ENCODE results near the gene PROSER1. TPM values are rescaled to one million over a fixed set of nuclear protein-coding genes. Genes with fewer than 3 reads are reported as not detected.

PROSER1 gene
- total RNA-seq, 8 experiments from 2014 or later = 6.3 to 43.2 (median 14.1) TPM

DNA sequence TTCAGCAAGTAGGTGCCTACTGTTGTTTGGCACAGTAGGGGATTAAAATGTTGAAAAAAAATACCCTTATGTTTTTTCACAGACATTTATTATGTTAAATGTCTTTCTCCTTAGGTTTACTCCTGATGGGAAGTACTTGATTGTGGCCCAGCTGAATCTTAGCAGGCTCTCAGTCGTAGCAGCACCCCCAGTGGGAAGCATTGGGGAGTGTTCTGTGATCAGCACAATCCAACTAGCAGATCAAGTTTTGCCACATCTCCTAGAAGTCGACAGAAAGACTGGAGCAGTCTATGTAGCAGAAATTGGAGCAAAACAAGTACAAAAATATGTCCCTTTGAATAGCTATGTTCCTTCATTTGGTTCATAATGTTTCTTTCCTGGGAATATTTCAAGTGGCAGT is 9.7 kb upstream of the PROSER1 start:
- Histone ChIP-seq H3K4me1 (replicated peaks in 1 of 2) (peaks cover 0 to 2% of the 10 kb centered on the region in 2 donors), H3K4me3 (no peak overlapping the region), H3K27ac (no peak overlapping the region)
- peak in 1 of 8 experiments; percentile 18 for ATAC-seq (replicated peaks in 6 of 8)
- in situ Hi-C loops (cut with MboI; ENCODE audit: low pct_unique_long_range_greater_than_20kb in 2 of 9, low sequenced_read_pairs in 9 of 9, unreplicated experiment in 9 of 9) = loop anchor here in 3 of 9 experiments (10.0 to 25.0 kb wide), 2 partner anchors 565 to 567 kb away; partner anchors contain the start of gene LHFPL6 (in 2 of the 3)
- WGBS, 10 experiments = 0 to 40% (median 25%) methylated on average over 1 to 2 of the region's 2 CpGs; no CpG with 5 or more reads in 3 of the 10 experiments

GRCh38 chr13:39044536-39044935 is 6.6 kb upstream of the PROSER1 start:
- Histone ChIP-seq H3K27ac (no peak overlapping the region), H3K4me1 (replicated peaks in 1 of 2) (peaks cover 2 to 4% of the 10 kb centered on the region in 2 donors), H3K4me3 (no peak overlapping the region)
- WGBS, 10 experiments = 87 to 100% (median 99%) methylated on average over 1 to 3 of the region's 3 CpGs
- in situ Hi-C loops (cut with MboI; ENCODE audit: low pct_unique_long_range_greater_than_20kb in 2 of 9, low sequenced_read_pairs in 9 of 9, unreplicated experiment in 9 of 9) = loop anchor here in 3 of 9 experiments (10.0 to 25.0 kb wide), 2 partner anchors 568 to 570 kb away; partner anchors contain the start of gene LHFPL6 (in 2 of the 3)
- ATAC-seq (replicated peaks in 6 of 8) = no peak

- 0 to 90% (median 73%) methylated on average over 1 of the region's 1 CpG; no CpG with 5 or more reads in 4 of the 10 experiments for WGBS, 10 experiments
- ATAC-seq (replicated peaks in 6 of 8) = no peak
- in situ Hi-C loops (cut with MboI; ENCODE audit: low pct_unique_long_range_greater_than_20kb in 2 of 9, low sequenced_read_pairs in 9 of 9, unreplicated experiment in 9 of 9) = loop anchor here in 3 of 9 experiments (10.0 to 25.0 kb wide), 2 partner anchors 572 to 575 kb away; partner anchors contain the start of gene LHFPL6 (in 2 of the 3)
- Histone ChIP-seq H3K27ac (no peak overlapping the region), H3K4me1 (replicated peaks in 1 of 2) (peaks cover 9 to 16% of the 10 kb centered on the region in 2 donors), H3K4me3 (no peak overlapping the region)
Observed at GRCh38 chr13:39040206-39040605, 2.3 kb upstream of the PROSER1 start.

DNA sequence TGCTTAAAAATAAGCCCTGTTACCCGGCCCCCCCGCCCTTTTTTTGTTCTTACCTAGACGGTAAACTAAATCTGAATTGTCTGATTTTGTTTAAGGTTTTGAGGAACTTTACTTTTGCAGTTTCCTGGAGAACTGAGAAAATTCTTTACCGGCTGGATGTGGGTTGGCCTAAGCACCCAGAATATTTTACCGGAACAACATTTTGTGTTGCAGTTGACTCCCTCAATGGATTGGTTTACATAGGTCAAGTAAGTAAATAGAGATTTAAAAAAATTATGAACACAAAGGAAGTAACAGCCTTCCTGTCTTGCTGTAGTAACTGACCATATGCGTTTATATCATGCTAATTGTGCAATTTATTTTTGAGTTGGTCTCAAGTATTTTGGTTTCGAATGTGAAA is 1.2 kb upstream of the PROSER1 start:
- no peak for ATAC-seq (replicated peaks in 6 of 8)
- peaks cover 20 to 28% of the 10 kb centered on the region in 2 donors for H3K4me1 ChIP-seq (replicated peaks in 1 of 2)
- H3K27ac ChIP-seq = peak overlapping the region in 1 of 2 donors; percentile 99
- in situ Hi-C loops (cut with MboI; ENCODE audit: low pct_unique_long_range_greater_than_20kb in 2 of 9, low sequenced_read_pairs in 9 of 9, unreplicated experiment in 9 of 9) = loop anchor here in 2 of 9 experiments (25.0 kb wide), 1 partner anchor 573 kb away; the partner anchor contains the start of gene LHFPL6 (in 2 of the 2)
- WGBS, 10 experiments = 14 to 83% (median 41%) methylated on average over 1 to 6 of the region's 7 CpGs
- H3K4me3 ChIP-seq = peak overlapping the region; percentile 48 to 94 (median 57)

GRCh38 chr13:39038569-39039030 is 711 bp upstream of the PROSER1 start:
- ATAC-seq (replicated peaks in 6 of 8) = peak; percentile 3 to 18 (median 8)
- Histone ChIP-seq H3K4me1 (replicated peaks in 1 of 2) (peaks cover 20 to 28% of the 10 kb centered on the region in 2 donors), H3K27ac (peak overlapping the region; percentile 98 to 99), H3K4me3 (peak overlapping the region; percentile 48 to 94 (median 57))
- in situ Hi-C loops (cut with MboI; ENCODE audit: low pct_unique_long_range_greater_than_20kb in 2 of 9, low sequenced_read_pairs in 9 of 9, unreplicated experiment in 9 of 9) = loop anchor here in 2 of 9 experiments (25.0 kb wide), 1 partner anchor 574 kb away; the partner anchor contains the start of gene LHFPL6 (in 2 of the 2)
- 0 to 10% (median 0%) methylated on average over 2 to 7 of the region's 15 CpGs; no CpG with 5 or more reads in 3 of the 10 experiments for WGBS, 10 experiments

GRCh38 chr13:39037410-39037879 is 444 bp downstream of the PROSER1 start:
- 0 to 6% (median 0%) methylated on average over 1 to 11 of the region's 39 CpGs; no CpG with 5 or more reads in 3 of the 10 experiments for WGBS, 10 experiments
- H3K4me3 ChIP-seq = peak overlapping the region; percentile 48 to 94 (median 57)
- in situ Hi-C loops (cut with MboI; ENCODE audit: low pct_unique_long_range_greater_than_20kb in 2 of 9, low sequenced_read_pairs in 9 of 9, unreplicated experiment in 9 of 9) = loop anchor here in 2 of 9 experiments (25.0 kb wide), 1 partner anchor 575 kb away; the partner anchor contains the start of gene LHFPL6 (in 2 of the 2)
- peak in 3 of 8 experiments; percentile 1 to 16 (median 1) for ATAC-seq (replicated peaks in 6 of 8)
- peak overlapping the region; percentile 98 to 99 for H3K27ac ChIP-seq
- H3K4me1 ChIP-seq (replicated peaks in 1 of 2) = peaks cover 20 to 28% of the 10 kb centered on the region in 2 donors

DNA sequence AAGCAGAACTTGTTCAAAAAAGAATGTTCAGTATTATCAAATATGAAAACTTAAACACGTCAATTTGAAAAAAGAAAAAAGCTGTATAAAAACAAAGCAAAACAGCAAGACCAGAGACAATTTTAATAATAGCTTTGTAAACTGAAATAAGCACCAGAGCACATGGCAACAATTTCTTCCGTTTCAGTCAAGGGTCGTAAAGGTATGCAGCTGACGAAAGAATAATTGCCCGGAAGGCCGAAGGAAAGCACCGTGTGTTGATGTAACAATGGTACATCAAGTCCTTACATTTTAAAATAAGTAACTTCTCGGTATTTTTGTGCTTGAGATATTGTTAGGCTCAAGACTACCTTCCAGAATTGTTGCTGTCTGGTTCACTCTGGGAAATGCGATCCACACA is 1.7 kb downstream of the PROSER1 start:
- 0 to 6% (median 0%) methylated on average over 2 to 9 of the region's 9 CpGs for WGBS, 10 experiments
- Histone ChIP-seq H3K27ac (no peak overlapping the region), H3K4me3 (peak overlapping the region; percentile 48 to 94 (median 57)), H3K4me1 (replicated peaks in 1 of 2) (peaks cover 20 to 28% of the 10 kb centered on the region in 2 donors)
- ATAC-seq (replicated peaks in 6 of 8) = no peak
- in situ Hi-C loops (cut with MboI; ENCODE audit: low pct_unique_long_range_greater_than_20kb in 2 of 9, low sequenced_read_pairs in 9 of 9, unreplicated experiment in 9 of 9) = loop anchor here in 2 of 9 experiments (25.0 kb wide), 1 partner anchor 576 kb away; the partner anchor contains the start of gene LHFPL6 (in 2 of the 2)

GRCh38 chr13:39035799-39036198 is 2.1 kb downstream of the PROSER1 start:
- no peak for ATAC-seq (replicated peaks in 6 of 8)
- Histone ChIP-seq H3K4me1 (replicated peaks in 1 of 2) (peaks cover 20 to 28% of the 10 kb centered on the region in 2 donors), H3K4me3 (peak overlapping the region; percentile 48 to 94 (median 57)), H3K27ac (no peak overlapping the region)
- 0 to 40% (median 2%) methylated on average over 1 to 2 of the region's 2 CpGs for WGBS, 10 experiments
- in situ Hi-C loops (cut with MboI; ENCODE audit: low pct_unique_long_range_greater_than_20kb in 2 of 9, low sequenced_read_pairs in 9 of 9, unreplicated experiment in 9 of 9) = loop anchor here in 2 of 9 experiments (25.0 kb wide), 1 partner anchor 577 kb away; the partner anchor contains the start of gene LHFPL6 (in 2 of the 2)

DNA sequence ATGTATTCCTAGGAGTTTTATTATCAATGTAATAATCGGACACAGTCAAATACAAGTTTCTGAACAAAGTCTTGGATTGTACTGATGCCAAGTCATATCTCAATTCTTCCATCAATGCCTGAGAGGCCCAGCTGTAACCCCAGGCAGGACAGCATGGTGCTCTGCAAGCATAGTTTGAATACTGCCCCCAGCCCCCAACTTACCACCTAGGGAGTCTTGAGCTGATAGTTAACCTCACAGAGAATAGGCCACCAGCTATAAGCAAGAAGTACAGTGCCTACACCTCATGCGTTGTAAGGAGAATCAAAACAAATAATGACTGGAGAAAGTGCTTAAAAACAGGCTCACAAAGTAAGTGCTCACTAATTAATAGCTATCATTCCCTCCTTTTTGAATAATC is 2.7 kb downstream of the PROSER1 start:
- ATAC-seq (replicated peaks in 6 of 8) = no peak
- peak overlapping the region; percentile 48 to 94 (median 57) for H3K4me3 ChIP-seq
- WGBS, 10 experiments = 0 to 66% (median 37%) methylated on average over 1 to 2 of the region's 2 CpGs; no CpG with 5 or more reads in 4 of the 10 experiments
- H3K27ac ChIP-seq = no peak overlapping the region
- in situ Hi-C loops (cut with MboI; ENCODE audit: low pct_unique_long_range_greater_than_20kb in 2 of 9, low sequenced_read_pairs in 9 of 9, unreplicated experiment in 9 of 9) = loop anchor here in 2 of 9 experiments (25.0 kb wide), 1 partner anchor 577 kb away; the partner anchor contains the start of gene LHFPL6 (in 2 of the 2)
- peaks cover 20 to 25% of the 10 kb centered on the region in 2 donors for H3K4me1 ChIP-seq (replicated peaks in 1 of 2)

DNA sequence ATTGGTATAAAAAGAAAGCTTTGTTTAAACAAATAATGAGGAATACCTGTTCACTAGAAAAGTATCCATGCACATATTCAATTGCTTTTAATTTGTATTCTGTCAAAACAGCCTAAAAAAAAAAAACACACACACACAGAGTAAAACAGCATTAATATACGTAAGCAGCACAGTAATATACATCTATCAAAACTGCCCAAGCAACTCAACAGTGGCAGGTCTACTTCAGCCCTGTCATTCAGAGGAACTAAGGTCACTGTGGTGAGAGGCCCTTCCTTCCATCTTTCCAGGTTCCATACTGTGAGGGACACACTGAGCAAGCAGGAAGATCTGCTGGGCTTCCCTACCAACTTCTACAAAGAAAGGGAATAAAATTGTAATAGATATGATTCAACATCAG is 3.8 kb downstream of the PROSER1 start:
- 88 to 100% (median 100%) methylated on average over 1 of the region's 1 CpG; no CpG with 5 or more reads in 1 of the 10 experiments for WGBS, 10 experiments
- no peak for ATAC-seq (replicated peaks in 6 of 8)
- in situ Hi-C loops (cut with MboI; ENCODE audit: low pct_unique_long_range_greater_than_20kb in 2 of 9, low sequenced_read_pairs in 9 of 9, unreplicated experiment in 9 of 9) = loop anchor here in 2 of 9 experiments (25.0 kb wide), 1 partner anchor 578 kb away; the partner anchor contains the start of gene LHFPL6 (in 2 of the 2)

GRCh38 chr13:39032150-39032549 is 5.7 kb downstream of the PROSER1 start:
- in situ Hi-C loops (cut with MboI; ENCODE audit: low pct_unique_long_range_greater_than_20kb in 2 of 9, low sequenced_read_pairs in 9 of 9, unreplicated experiment in 9 of 9) = loop anchor here in 2 of 9 experiments (25.0 kb wide), 1 partner anchor 580 kb away; the partner anchor contains the start of gene LHFPL6 (in 2 of the 2)
- Histone ChIP-seq H3K4me1 (replicated peaks in 1 of 2) (peaks cover 14 to 19% of the 10 kb centered on the region in 2 donors), H3K4me3 (no peak overlapping the region), H3K27ac (no peak overlapping the region)
- 100% methylated on average over 1 of the region's 1 CpG; no CpG with 5 or more reads in 4 of the 10 experiments for WGBS, 10 experiments
- no peak for ATAC-seq (replicated peaks in 6 of 8)

More for the DNA sequence above, 3.8 kb downstream of the PROSER1 start:
- no peak overlapping the region for H3K27ac ChIP-seq
- H3K4me3 ChIP-seq = no peak overlapping the region
- peaks cover 14 to 20% of the 10 kb centered on the region in 2 donors for H3K4me1 ChIP-seq (replicated peaks in 1 of 2)

GRCh38 chr13:39025433-39025839 is 12.5 kb downstream of the PROSER1 start:
- Histone ChIP-seq H3K4me3 (no peak overlapping the region), H3K27ac (no peak overlapping the region), H3K4me1 (replicated peaks in 1 of 2) (no peaks in the 10 kb centered on the region)
- WGBS, 10 experiments = 0 to 100% (median 73%) methylated on average over 1 to 2 of the region's 2 CpGs; no CpG with 5 or more reads in 2 of the 10 experiments
- no peak for ATAC-seq (replicated peaks in 6 of 8)
- in situ Hi-C loops (cut with MboI; ENCODE audit: low pct_unique_long_range_greater_than_20kb in 2 of 9, low sequenced_read_pairs in 9 of 9, unreplicated experiment in 9 of 9) = loop anchor here in 2 of 9 experiments (25.0 kb wide), 1 partner anchor 587 kb away; the partner anchor contains the start of gene LHFPL6 (in 2 of the 2)

- no peak overlapping the region for H3K27ac ChIP-seq
- H3K4me1 ChIP-seq (replicated peaks in 1 of 2) = no peaks in the 10 kb centered on the region
- H3K4me3 ChIP-seq = no peak overlapping the region
- in situ Hi-C loops (cut with MboI; ENCODE audit: low pct_unique_long_range_greater_than_20kb in 2 of 9, low sequenced_read_pairs in 9 of 9, unreplicated experiment in 9 of 9) = no loop called here
- ATAC-seq (replicated peaks in 6 of 8) = no peak
Observed at GRCh38 chr13:39023761-39024160, 14.1 kb downstream of the PROSER1 start.
